Stimulated activated CD8-positive, alpha-beta memory T cell treated with anti-CD3 and anti-CD28 coated beads, Interleukin-7, amount 100 ng/mL, for 24 hours (primary cell): ENCODE data around the gene MIS12.

ENCODE experiments used
- DNase-seq: peaks from one replicate; pipeline ENCODE4 v3.0.0-alpha.2; 2020; ENCODE audit warnings: low read depth

MIS12 gene

GRCh38 chr17:5500247-5500588 lies 13.9 kb downstream of the MIS12 start:
- DNase-seq = no peak

GRCh38 chr17:5500589-5501391 lies 14.4 kb downstream of the MIS12 start:
- peak; percentile 34 for DNase-seq

- DNase-seq = no peak
Measured at GRCh38 chr17:5501685-5502084, 15.3 kb downstream of the MIS12 start.

- DNase-seq = no peak
Measured at GRCh38 chr17:5502552-5502951, 16.2 kb downstream of the MIS12 start.

GRCh38 chr17:5506307-5506706 lies 19.9 kb downstream of the MIS12 start:
- no peak for DNase-seq

- no peak for DNase-seq
Measured at GRCh38 chr17:5508810-5509209, 22.4 kb downstream of the MIS12 start.

- DNase-seq = no peak
Measured at GRCh38 chr17:5509482-5509881, 23.1 kb downstream of the MIS12 start.

- DNase-seq = no peak
Measured at GRCh38 chr17:5510771-5511170, 24.4 kb downstream of the MIS12 start.

- DNase-seq = no peak
Measured at GRCh38 chr17:5511401-5512225, 25.2 kb downstream of the MIS12 start.

- no peak for DNase-seq
Measured at GRCh38 chr17:5513628-5514027, 27.3 kb downstream of the MIS12 start.

- DNase-seq = no peak
Measured at GRCh38 chr17:5514976-5515375, 28.6 kb downstream of the MIS12 start.

GRCh38 chr17:5516060-5516792 lies 29.9 kb downstream of the MIS12 start:
- DNase-seq = no peak

GRCh38 chr17:5522476-5522875 lies 36.1 kb downstream of the MIS12 start:
- DNase-seq = no peak

GRCh38 chr17:5523249-5523648 lies 36.9 kb downstream of the MIS12 start:
- no peak for DNase-seq

- DNase-seq = peak; percentile 39
Measured at GRCh38 chr17:5526821-5527598, 40.6 kb downstream of the MIS12 start.

GRCh38 chr17:5527601-5528250 lies 41.4 kb downstream of the MIS12 start:
- no peak for DNase-seq

- no peak for DNase-seq
Measured at GRCh38 chr17:5530265-5531084, 44.1 kb downstream of the MIS12 start.

GRCh38 chr17:5531085-5531418 lies 44.7 kb downstream of the MIS12 start:
- DNase-seq = no peak

- no peak for DNase-seq
Measured at GRCh38 chr17:5532581-5532980, 46.2 kb downstream of the MIS12 start.

- DNase-seq = no peak
Measured at GRCh38 chr17:5533486-5534315, 47.3 kb downstream of the MIS12 start.
